HG02840 (cell line): ENCODE results near the gene SPATS2.

Source experiments
- ATAC-seq: cut with Tn5 transposase; IDR thresholded peaks from one replicate; pipeline ENCODE4 v1.9.1; 2021; ENCODE audit warnings: mild to moderate bottlenecking, moderate library complexity, moderate number of reproducible peaks; ENCODE audit not compliant: unreplicated experiment, low FRiP score

Gene SPATS2

DNA sequence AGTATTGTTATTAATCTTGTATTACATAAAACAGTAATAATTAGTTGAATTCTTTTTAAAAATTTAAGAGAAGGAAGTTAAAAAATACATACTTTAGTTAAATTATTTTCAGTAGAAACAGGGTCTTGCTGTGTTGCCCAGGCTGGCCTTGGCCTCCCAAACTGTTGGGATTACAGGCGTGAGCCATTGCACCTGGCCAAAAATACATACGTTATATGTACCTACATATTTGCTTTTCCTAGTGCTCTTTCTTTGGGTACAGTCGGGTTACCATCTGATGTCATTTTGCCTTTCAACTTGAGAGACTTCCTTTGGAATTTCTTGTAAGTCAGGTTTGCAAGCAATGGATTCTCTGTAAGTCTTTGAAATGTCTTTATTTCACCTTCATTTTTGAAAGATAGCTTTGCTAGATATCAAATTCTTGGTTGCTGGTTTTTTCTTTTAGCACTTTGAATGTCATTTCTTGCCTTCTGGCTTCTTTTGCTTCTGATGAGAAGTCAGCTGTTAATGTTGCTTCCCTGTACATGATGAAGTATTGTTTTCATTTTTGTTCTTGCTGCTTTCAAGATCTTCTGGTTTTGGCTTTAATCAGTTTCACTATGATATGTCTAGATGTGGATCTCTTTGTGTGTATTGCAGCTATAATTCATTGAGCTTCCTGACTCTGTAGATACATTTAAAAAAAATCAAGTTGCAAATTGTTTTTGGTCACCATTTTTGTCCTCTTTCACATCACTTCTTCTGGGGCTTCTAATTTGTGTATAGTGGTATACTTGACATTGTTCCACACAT, 84.4 kb downstream of the SPATS2 start:
- ATAC-seq = no peak

DNA sequence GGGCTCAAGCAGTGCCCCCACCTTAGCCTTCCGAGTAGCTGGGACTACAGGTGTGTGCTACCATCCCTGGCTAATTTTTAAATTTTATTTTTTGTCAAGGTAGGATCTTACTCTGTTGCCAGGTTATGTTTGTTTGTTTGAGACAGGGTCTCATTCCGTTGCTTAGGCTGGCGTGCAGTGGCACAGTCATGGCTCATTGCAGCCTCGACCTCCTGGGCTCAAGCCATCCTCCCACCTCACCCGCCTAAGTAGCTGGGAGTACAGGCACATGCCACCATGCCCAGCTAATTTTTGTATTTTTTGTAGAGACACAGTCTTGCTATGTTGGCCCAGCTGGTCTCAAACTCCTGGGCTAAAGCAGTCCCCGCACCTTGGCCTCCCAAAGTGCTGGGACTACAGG, 88.2 kb downstream of the SPATS2 start:
- ATAC-seq = no peak

DNA sequence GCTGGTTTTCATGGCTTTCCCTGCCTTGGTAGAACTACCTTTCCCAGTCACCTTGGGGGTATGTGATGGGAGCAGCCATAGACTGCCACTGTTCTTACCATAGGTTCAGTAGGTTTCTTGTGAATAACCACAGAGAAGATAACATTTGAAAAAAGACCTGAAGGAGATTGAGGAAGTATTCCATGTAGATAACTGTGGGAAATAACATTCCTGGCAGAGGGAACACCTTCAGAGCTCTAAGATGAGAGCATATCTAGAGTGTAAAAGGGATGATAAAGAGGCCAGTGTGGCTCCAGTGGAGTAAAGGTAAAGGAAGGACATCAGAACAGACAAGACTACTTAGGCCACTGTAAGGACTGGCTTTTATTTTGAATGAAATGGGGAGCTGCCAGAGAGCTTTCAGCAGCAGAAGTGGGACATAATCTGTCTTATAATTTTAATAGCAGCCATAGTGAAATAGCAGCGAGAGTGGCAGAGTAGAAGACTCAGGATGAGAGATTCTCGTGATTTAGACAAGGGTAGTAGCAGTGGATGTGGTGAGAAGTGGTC, 88.9 kb downstream of the SPATS2 start:
- ATAC-seq = no peak

DNA sequence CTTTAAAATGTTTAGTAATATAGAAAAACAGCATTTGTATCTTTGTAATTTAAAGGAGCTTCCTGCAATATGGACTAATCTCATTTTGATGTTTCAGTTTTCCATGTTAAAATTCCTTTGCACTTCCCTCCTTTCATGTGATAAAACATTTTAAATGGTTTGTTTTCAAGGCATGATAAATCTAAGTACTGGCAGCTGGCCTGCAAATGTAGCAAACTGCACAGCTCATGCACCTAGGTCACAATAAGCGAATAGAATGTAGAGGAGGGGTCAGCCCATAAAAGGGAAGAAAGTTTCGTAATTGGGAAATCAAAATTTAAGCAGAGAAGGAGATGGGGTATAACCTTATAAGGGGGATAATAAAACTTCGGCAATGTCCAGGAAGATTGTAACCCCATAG, 91.6 kb downstream of the SPATS2 start:
- no peak for ATAC-seq

DNA sequence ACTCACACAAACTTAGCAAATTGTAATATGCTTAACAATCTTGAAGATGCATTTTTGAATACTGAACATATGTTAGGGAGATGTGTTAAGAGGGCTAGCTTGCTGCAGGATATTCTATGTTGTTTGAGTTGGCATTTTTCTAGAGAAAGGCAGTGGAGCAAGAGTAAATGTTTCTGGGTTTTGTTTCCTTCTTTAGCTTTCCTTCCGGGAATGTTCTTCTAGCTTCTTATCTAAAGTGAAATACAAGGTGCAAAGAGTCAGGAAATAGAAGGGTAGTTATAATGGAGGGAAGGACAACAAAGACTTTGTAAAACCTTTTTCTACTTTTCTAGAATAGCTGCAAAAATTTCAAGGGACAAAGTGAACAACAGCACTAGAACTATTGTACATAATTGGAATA, 94.0 kb downstream of the SPATS2 start:
- no peak for ATAC-seq

DNA sequence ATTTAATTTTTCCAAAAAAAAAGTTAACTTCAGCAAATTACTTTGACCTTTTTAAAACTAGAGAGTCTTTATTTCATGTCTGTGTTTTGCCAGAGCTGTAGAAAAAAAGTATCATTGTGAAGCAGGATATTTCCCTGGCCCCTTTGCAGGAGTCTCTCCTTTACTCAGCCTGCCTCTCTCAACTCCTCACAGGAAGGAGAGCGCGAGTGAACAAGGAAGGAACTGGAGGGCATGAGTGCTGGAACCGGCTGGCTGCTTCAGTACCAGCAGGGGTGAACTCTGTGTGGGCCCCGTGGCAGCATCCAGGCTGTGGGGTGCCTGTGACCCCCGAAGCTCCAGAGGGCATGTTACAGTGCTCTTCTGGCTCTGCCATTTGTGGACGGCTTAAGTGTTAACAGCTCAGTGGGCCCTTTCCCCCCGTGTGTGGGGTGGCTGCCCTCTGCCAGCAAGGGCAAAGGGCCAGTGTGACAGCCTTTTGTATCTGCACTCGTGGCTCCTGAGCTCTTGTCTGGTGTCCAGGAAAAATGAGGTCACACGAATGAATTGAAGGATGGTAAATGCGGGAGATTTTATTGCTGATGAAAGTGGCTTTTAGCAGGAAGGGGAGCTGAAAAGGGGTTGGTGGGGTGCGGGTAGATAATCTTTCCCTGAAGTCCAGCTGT, 95.0 kb downstream of the SPATS2 start:
- ATAC-seq = no peak

DNA sequence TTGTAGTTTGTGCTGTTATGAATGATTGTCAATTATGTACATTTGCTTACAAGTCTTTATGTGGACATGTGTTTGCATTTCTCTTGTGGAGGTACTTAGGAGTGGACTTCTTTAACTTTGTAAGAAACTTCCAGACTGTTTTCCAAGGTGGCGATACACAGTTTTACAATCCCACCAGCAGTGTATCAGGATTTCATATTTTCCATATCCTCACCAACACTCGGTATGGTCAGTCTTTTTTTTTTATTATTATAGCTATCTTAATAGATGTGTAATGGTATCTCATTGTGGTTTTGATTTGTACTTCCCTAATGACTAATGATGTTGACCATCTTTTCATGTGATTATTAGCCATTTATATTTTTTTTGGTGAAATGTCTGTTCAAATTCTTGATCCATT, 97.9 kb downstream of the SPATS2 start:
- no peak for ATAC-seq

DNA sequence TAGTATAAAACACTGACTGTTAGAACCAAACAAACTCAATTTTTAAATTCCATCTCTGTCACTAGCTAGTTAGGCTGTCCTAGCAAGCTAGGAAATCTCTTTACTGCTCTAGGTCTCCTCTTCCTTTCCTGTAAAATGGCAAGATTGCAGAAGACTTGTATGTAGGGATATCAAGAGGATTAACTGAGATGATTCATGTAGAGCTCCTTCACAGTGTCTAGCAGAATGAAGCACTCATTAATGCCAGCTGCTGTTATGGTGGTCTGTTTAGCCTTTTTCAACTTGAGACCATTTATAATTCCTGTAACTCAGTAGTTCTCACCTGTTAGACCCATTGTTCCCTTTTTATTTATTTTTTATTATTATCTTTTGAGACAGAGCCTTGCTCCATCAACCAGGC, 103.7 kb downstream of the SPATS2 start:
- no peak for ATAC-seq

DNA sequence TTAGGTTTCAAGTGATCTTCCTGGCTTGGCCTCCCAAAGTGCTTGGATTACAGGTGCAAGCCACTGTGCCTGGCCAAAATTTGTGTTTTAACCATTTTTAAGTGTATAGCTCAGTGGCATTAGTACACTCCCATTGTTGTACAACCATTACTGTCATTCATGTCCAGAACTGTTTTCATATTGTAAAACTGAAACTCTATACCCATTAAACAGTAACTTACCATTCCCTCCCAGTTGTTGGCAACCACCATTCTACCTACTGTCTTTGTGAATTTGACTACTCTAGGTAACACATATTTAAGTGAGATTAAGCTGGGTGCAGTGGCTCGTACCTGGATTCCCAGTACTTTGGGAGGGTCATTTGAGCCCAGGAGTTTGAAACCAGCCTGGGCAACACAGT, 104.3 kb downstream of the SPATS2 start:
- ATAC-seq = no peak

DNA sequence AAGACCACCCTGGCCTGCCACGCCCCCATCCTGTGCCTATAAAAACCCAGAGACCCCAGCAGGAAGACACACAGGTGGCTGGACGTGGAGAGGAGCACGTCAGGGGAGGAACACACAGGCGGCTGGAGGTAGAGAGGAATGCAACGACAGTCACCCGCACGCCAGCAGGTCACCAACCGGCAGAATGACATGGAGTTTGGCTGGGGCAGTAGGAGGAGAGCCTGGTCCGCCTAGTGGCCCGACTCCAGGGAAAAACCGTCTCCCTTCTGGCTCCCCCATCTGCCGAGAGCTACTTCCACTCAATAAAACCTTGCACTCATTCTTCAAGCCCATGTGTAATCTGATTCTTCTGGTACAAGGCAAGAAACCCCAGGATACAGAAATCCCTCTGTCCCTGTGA, 108.8 kb downstream of the SPATS2 start:
- no peak for ATAC-seq

DNA sequence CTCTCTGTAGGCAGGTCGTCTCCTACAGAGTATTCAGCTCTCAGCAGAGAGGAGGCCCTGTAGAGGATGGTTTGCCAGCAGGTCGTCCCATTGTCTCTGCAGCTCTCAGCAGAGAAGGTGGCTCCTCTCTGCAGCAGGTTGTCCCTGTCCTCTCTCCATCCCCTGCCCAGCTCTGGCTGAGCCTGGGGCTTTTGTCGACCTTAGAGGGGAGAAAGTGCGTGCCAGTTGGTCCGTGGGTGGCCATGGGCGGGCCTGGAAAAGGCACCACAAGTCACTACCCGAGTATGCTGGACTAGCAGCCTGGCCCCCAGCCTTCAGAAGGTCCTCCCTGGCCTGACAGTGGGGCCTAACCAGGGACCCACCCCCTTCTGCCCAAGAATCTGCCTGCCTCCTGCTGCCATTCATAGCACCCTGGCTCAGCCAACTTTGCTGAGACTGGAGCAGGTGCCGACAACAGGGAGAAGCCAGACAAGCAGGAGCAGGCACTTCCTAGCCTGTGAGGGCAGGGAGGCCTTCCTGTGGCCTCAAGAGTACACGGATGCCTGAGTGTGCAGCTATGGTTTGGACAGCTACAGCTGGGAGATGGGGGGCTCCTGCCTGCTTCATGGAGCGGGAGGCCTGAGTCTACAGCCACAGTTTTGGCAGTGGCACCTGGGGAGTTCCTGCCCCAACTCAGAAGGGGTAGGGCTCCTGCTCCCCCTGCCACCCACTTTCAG, 111.8 kb downstream of the SPATS2 start:
- ATAC-seq = no peak

DNA sequence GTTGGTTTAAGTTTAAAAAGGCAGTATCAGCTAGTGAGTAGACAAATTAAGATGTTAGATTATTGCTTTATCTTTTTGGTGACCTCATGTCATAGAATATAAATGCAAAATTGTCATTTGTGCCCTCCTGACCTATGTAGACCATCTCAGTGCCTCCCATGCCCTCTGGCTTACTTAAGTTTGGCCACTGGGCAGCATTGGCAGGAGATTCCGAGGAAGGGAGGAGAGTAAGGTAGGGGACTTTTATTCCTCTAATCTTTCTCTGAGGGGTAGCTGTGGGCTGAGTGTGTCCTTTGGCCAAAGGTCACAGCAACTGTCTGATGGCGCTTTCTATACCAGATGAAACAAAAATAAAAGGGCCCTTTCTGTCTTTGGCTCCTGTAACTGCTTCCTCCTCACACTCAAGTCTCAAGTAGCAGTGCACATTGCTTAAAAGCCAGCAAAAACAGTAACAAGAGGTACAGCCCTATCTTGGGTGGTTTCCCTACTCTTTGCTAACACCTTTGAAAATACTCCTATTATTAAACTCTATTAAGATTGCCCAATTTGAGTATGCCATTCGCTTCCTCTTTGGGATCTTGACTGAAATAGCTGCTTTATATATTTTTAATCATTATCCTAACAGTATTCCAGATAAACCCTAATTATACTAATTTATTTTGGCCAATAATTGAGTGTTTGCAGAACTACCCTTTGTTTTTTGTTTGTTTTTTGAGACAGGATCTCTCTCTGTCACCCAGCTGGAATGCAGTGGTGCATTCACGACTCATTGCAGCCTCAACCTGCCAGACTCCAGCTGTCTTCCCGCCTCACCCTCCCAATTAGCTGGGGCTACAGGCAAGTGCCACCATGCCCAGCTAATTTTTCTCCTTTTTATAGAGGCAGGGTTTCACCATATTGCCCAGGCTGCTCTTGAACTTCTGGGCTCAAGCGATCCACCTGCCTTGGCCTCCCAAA, 115.1 kb downstream of the SPATS2 start:
- no peak for ATAC-seq

DNA sequence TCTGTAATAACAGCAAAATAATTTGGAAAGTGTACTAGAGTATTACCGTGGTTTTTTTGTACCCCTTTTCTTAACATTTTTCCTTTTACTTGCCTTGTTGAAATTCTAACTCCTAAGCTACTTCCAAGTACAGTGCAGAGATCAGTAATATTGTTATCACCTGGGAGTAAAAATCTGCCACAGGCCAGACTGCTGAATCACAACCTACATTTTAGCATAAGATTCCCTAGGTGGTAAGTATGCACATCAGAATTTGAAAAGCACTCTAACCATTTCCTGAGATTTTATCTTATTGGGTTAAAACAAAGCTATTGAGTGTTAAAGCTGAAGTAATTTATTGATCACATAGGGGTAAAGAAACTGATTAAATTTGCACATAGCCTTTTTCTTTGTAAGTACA, 116.4 kb downstream of the SPATS2 start:
- ATAC-seq = no peak

DNA sequence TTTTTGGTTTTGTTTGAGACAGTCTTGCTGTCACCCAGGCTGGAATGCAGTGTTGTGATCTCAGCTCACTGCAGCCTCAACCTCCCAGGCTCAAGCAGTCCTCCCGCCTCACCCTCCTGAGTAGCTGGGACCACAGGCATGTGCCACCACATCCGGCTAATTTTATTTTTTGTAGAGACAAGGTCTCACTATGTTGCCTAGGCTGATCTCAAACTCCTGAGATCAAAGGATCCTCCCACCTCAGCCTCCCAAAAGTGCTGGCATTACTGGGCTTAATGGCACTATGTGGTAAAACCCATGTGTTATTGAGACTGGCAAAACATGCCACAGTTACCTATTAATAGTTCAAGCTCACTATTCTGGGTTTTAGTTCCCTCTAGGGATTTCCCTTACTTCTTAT, 120.3 kb downstream of the SPATS2 start:
- ATAC-seq = no peak

DNA sequence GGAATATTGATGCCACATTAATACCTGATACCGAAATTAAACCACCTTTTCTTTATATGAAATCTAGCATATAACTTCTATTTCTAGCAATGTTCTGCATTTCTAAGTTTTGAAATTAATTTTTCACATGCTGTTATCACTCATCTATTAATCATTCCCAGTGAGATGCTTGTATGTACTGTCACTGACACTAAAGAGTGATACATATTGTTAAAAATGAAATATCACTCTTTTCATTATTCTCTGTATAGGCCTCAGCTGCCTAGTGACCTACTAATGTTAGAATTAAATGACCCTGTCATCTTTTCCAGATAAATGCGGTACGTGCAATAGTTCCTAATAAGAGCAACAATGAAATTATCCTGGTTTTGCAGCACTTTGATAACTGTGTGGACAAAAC, 121.9 kb downstream of the SPATS2 start:
- ATAC-seq = no peak

DNA sequence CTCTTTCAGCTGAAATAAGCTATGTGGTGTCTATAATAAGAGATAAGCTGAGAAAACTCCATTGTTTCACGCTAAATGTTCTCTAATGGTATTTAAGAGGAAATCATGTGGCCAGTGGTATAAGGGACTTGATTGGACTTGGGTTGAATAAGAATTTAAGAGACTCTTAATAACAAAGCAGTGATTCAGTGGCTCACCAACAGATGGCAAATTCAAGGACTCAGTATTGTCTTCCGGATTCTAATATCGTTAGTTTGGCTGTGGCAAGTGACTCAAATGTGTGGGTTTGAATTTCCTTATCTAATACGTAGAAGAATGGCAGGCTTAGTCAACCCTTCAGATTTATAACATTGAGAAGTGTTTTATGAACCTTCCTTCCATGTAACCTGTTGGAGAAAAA, 122.5 kb downstream of the SPATS2 start:
- ATAC-seq = no peak

DNA sequence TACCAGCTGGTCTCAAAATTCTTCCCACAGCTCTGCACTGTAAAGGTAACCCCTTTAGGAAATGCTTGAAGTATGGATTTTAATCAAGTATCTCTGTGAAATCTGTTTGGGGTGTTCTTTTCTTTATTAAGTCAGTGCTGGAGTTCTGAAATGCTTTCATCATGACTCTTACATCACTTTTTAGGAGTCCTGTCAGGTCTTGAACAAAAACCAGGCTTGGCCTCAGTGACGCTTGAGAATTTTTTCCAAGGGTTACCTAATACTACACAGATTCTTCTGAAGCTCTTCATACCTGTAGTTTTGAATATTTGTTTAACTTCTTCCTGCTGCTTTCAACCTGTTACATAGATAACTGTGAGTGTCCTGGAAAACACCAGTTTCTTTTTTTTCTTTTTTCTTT, 124.6 kb downstream of the SPATS2 start:
- no peak for ATAC-seq

DNA sequence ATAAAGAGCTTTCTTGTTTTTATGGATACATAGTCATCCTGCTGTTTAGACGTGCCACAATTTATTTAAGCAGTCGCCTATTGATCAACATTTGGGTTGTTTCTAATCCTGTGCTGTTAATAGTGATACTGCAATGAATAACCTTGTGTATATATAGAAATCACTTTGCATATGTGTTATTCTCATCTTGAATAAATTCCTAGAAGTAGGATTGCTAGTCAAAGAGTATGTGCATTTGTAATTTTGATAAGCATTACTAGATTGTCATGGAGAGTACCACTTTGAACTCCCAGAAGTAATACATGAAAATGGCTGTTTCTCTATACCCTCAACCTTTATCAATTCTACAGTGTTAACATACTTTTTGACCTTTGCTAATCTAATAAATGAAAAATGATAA, 126.6 kb downstream of the SPATS2 start:
- no peak for ATAC-seq

DNA sequence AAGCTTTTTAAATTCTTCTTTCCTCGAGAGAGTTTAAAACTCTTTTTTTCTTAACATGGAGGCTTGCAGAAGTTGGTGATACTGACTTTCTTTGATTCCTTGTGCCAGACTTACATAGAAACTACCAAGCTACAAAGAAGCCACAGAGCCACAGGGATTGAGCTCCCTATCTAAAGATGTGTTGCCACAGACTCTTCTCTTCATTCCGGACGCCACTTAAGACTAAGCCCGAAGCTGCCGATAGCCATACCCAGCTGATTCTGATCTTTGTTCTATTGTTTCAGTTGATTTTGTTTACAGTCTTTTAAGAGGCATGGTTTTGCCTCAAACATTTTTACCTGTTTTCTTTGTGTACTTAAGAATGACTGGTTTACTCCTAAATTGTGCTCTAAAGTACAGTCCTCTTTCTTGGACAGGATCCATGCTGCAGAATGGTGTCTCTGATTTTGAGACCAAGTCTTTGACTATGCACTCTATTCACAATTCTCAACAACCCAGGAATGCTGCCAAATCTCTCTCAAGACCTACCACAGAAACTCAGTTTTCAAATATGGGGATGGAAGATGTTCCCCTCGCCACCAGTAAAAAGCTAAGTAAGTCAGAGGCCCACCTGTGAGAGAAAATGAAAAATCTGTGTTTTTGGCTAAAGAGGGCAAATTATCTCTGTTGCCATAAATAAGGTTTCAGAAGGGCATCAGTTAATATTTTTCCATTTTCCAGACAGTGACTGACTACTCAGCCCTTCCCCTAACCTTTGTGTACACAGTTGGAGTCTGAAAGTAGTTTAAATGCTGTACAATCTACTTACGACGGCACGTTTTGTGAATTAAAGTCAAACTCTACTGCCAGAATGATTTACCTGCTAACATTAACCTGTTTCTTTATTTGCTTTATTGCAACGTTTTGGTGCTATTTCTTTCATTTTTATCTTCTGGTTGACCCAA, 129.4 kb downstream of the SPATS2 start:
- ATAC-seq = no peak
